Measurements from ENCODE around the gene NEDD1. TPM values are rescaled to one million over a fixed set of nuclear protein-coding genes. Genes with fewer than 3 reads are reported as not detected.
A peak's percentile ranks its signal among the peaks of the same experiment; 100 is the strongest.

NEDD1 gene
- total and polyA plus RNA-seq, 5 experiments from 2014 or later: 24.6 to 36.0 (median 27.1) TPM

GRCh38 chr12:96880220-96880619, 26.8 kb upstream of the NEDD1 start:
- Mint-ChIP-seq H3K9me3 (peaks cover 0 to 4% (median 0%) of the 10 kb centered on the region in 9 donors), H3K36me3 (no peaks in the 10 kb centered on the region), H3K4me1 (no peaks in the 10 kb centered on the region), H3K27me3 (peaks cover 0 to 26% (median 7%) of the 10 kb centered on the region in 5 donors), H3K27ac (no peak overlapping the region), H3K4me3 (no peak overlapping the region)
- DNase-seq (no peak), ATAC-seq (no peak)
- POLR2A ChIA-PET: no interaction called here

- Mint-ChIP-seq H3K27me3 (peaks cover under 1 to 18% (median 3%) of the 10 kb centered on the region in 5 donors), H3K4me1 (no peaks in the 10 kb centered on the region), H3K9me3 (peaks cover 0 to 4% (median 0%) of the 10 kb centered on the region in 9 donors), H3K27ac (no peak overlapping the region), H3K36me3 (no peaks in the 10 kb centered on the region), H3K4me3 (no peak overlapping the region)
- ATAC-seq (no peak), DNase-seq (no peak)
- POLR2A ChIA-PET: no interaction called here
Measured at GRCh38 chr12:96881608-96882007, 25.4 kb upstream of the NEDD1 start.

GRCh38 chr12:96882862-96883261, 24.2 kb upstream of the NEDD1 start:
- no peak overlapping the region for H3K27ac Mint-ChIP-seq
- H3K4me1 Mint-ChIP-seq: no peaks in the 10 kb centered on the region
- peaks cover 0 to 15% (median 2%) of the 10 kb centered on the region in 5 donors for H3K27me3 Mint-ChIP-seq
- no peak for ATAC-seq
- DNase-seq: no peak
- H3K36me3 Mint-ChIP-seq: no peaks in the 10 kb centered on the region
- POLR2A ChIA-PET: no interaction called here
- H3K9me3 Mint-ChIP-seq: peaks cover 0 to 4% (median 0%) of the 10 kb centered on the region in 9 donors
- H3K4me3 Mint-ChIP-seq: no peak overlapping the region

- Mint-ChIP-seq H3K36me3 (no peaks in the 10 kb centered on the region), H3K4me1 (no peaks in the 10 kb centered on the region), H3K9me3 (peaks cover 0 to 4% (median 0%) of the 10 kb centered on the region in 9 donors), H3K27ac (no peak overlapping the region), H3K4me3 (no peak overlapping the region), H3K27me3 (peaks cover 0 to 8% (median 1%) of the 10 kb centered on the region in 5 donors)
- ATAC-seq: no peak
- POLR2A ChIA-PET: no interaction called here
- no peak for DNase-seq
Measured at GRCh38 chr12:96883571-96883970, 23.5 kb upstream of the NEDD1 start.

GRCh38 chr12:96886998-96887677, 19.9 kb upstream of the NEDD1 start:
- Mint-ChIP-seq H3K36me3 (no peaks in the 10 kb centered on the region), H3K27ac (no peak overlapping the region), H3K4me1 (peaks cover 0 to 2% (median 0%) of the 10 kb centered on the region in 4 donors), H3K27me3 (peaks cover 4 to 16% (median 11%) of the 10 kb centered on the region in 5 donors), H3K4me3 (no peak overlapping the region), H3K9me3 (no peaks in the 10 kb centered on the region)
- ATAC-seq (no peak), DNase-seq (no peak)
- POLR2A ChIA-PET: no interaction called here

GRCh38 chr12:96889273-96889933, 17.7 kb upstream of the NEDD1 start:
- DNase-seq: no peak
- no peak for ATAC-seq
- POLR2A ChIA-PET: no interaction called here

GRCh38 chr12:96890331-96890730, 16.7 kb upstream of the NEDD1 start:
- Mint-ChIP-seq H3K27me3 (peaks cover 6 to 21% (median 13%) of the 10 kb centered on the region in 5 donors), H3K36me3 (no peaks in the 10 kb centered on the region), H3K27ac (no peak overlapping the region), H3K4me1 (peaks cover 0 to 2% (median 0%) of the 10 kb centered on the region in 4 donors), H3K9me3 (peaks cover 0 to 4% (median 0%) of the 10 kb centered on the region in 9 donors), H3K4me3 (no peak overlapping the region)
- ATAC-seq (no peak), DNase-seq (no peak)
- POLR2A ChIA-PET: no interaction called here

More at GRCh38 chr12:96889273-96889933, 17.7 kb upstream of the NEDD1 start:
- Mint-ChIP-seq H3K27me3 (peaks cover 5 to 17% (median 13%) of the 10 kb centered on the region in 5 donors), H3K36me3 (no peaks in the 10 kb centered on the region), H3K9me3 (peaks cover 0 to 4% (median 0%) of the 10 kb centered on the region in 9 donors), H3K4me1 (peaks cover 0 to 2% (median 0%) of the 10 kb centered on the region in 4 donors), H3K27ac (no peak overlapping the region), H3K4me3 (no peak overlapping the region)

- Mint-ChIP-seq H3K4me1 (peaks cover 0 to 2% (median 0%) of the 10 kb centered on the region in 4 donors), H3K27me3 (peaks cover 6 to 20% (median 10%) of the 10 kb centered on the region in 5 donors), H3K9me3 (peaks cover 0 to 4% (median 0%) of the 10 kb centered on the region in 9 donors), H3K27ac (no peak overlapping the region), H3K4me3 (no peak overlapping the region), H3K36me3 (no peaks in the 10 kb centered on the region)
- ATAC-seq: no peak
- DNase-seq: no peak
- POLR2A ChIA-PET: no interaction called here
Measured at GRCh38 chr12:96892104-96892503, 15.0 kb upstream of the NEDD1 start.

GRCh38 chr12:96897421-96897820, 9.6 kb upstream of the NEDD1 start:
- DNase-seq: no peak
- no peak overlapping the region for H3K27ac Mint-ChIP-seq
- POLR2A ChIA-PET: no interaction called here
- H3K27me3 Mint-ChIP-seq: peaks cover 0 to 12% (median 1%) of the 10 kb centered on the region in 5 donors
- peaks cover 0 to 4% (median 0%) of the 10 kb centered on the region in 9 donors for H3K9me3 Mint-ChIP-seq
- ATAC-seq: no peak
- no peaks in the 10 kb centered on the region for H3K4me1 Mint-ChIP-seq
- H3K4me3 Mint-ChIP-seq: no peak overlapping the region
- H3K36me3 Mint-ChIP-seq: no peaks in the 10 kb centered on the region

GRCh38 chr12:96901175-96901574, 5.9 kb upstream of the NEDD1 start:
- ATAC-seq (no peak), DNase-seq (no peak)
- Mint-ChIP-seq H3K27ac (no peak overlapping the region), H3K4me1 (peaks cover 3 to 5% (median 3%) of the 10 kb centered on the region in 4 donors), H3K36me3 (no peaks in the 10 kb centered on the region), H3K9me3 (no peaks in the 10 kb centered on the region), H3K4me3 (no peak overlapping the region), H3K27me3 (peaks cover 0 to 5% (median 0%) of the 10 kb centered on the region in 5 donors)
- POLR2A ChIA-PET: no interaction called here

GRCh38 chr12:96902076-96902475, 5.0 kb upstream of the NEDD1 start:
- ATAC-seq: no peak
- no peak for DNase-seq

GRCh38 chr12:96906498-96906848, 584 bp upstream of the NEDD1 start:
- POLR2A ChIA-PET: interaction anchor here (0.7 kb wide), 1 partner anchor 10 kb away, joined by 4 read pairs; no protein-coding TSS in a partner anchor
- peak in 1 of 10 donors; percentile 7 for DNase-seq
- Mint-ChIP-seq H3K9me3 (no peaks in the 10 kb centered on the region), H3K27ac (peak overlapping the region; percentile 95 to 99 (median 97)), H3K4me1 (peaks cover 28 to 45% (median 42%) of the 10 kb centered on the region in 4 donors), H3K36me3 (peaks cover 0 to 7% (median 0%) of the 10 kb centered on the region in 3 donors), H3K4me3 (peak overlapping the region; percentile 84 to 99 (median 96)), H3K27me3 (peaks cover 0 to 2% (median 0%) of the 10 kb centered on the region in 5 donors)
- no peak for ATAC-seq

More at GRCh38 chr12:96902076-96902475, 5.0 kb upstream of the NEDD1 start:
- H3K27ac Mint-ChIP-seq: no peak overlapping the region
- H3K4me3 Mint-ChIP-seq: no peak overlapping the region
- peaks cover 0 to 5% (median 0%) of the 10 kb centered on the region in 5 donors for H3K27me3 Mint-ChIP-seq
- H3K36me3 Mint-ChIP-seq: no peaks in the 10 kb centered on the region
- POLR2A ChIA-PET: no interaction called here
- no peaks in the 10 kb centered on the region for H3K9me3 Mint-ChIP-seq
- H3K4me1 Mint-ChIP-seq: peaks cover 6 to 10% (median 7%) of the 10 kb centered on the region in 4 donors

Measured in naive thymus-derived CD8-positive, alpha-beta T cell (primary cell).